Thoracic aorta (tissue), 2 donors: ENCODE results near the gene HSF5. TPM values are rescaled to one million over a fixed set of nuclear protein-coding genes. Genes with fewer than 3 reads are reported as not detected.

ENCODE experiments used
- ATAC-seq: fragments of 150-250 bp; one replicate; pipeline ENCODE4 v1.8.0; 2017; ENCODE audit warnings: low read depth; ENCODE audit not compliant: insufficient number of reproducible peaks, low FRiP score
- DNase-seq: peaks from one replicate; pipeline ENCODE4 v3.0.0-alpha.2; 2020; ENCODE audit warnings: low spot score
- H3K27ac ChIP-seq, 2 donors: fragments of 200-600 bp; sonication (generic); 1 replicate in 1 of 2; 2 replicates in 1 of 2; pipeline ENCODE4 v1.5.1; 2016; ENCODE audit warnings: mild to moderate bottlenecking in 2 of 2, moderate library complexity in 2 of 2
- H3K27me3 ChIP-seq: fragments of 200-600 bp; sonication (generic); replicated peaks from 2 replicates; pipeline ENCODE4 v1.6.0; 2016; ENCODE audit warnings: mild to moderate bottlenecking; ENCODE audit not compliant: insufficient read depth
- H3K36me3 ChIP-seq: fragments of 200-600 bp; sonication (generic); one replicate; pipeline ENCODE4 v1.5.1; 2016
- H3K4me1 ChIP-seq, 2 donors: fragments of 200-600 bp; sonication (generic); 1 replicate in 1 of 2; 2 replicates in 1 of 2; pipeline versions ENCODE4 v1.5.1 to v1.6.0; 2016; ENCODE audit warnings: low read depth in 2 of 2, mild to moderate bottlenecking in 1 of 2; ENCODE audit not compliant: control insufficient read depth in 1 of 2
- H3K4me3 ChIP-seq: fragments of 200-600 bp; sonication (generic); 2 replicates; pipeline ENCODE4 v1.5.1; 2016; ENCODE audit warnings: mild to moderate bottlenecking
- H3K9me3 ChIP-seq: fragments of 200-600 bp; sonication (generic); 2 replicates; pipeline ENCODE4 v1.5.1; 2016
- CTCF ChIP-seq: fragments of 200-600 bp; sonication (generic); IDR thresholded peaks from one replicate; pipeline ENCODE4 v1.5.1; 2019; ENCODE audit warnings: antibody characterized with exemption
- total RNA-seq, 2 donors: library from RNA; depleted of rRNA; stranded (reverse); fragments of >200 nt; gene quantifications; one replicate each; pipeline versions ENCODE4 v1.1.0 to v1.2.3, GENCODE V29; 2016

Gene HSF5
- total RNA-seq, 2 donors from 2014 or later, result 0.14 TPM; not detected in 1

GRCh38 chr17:58409432-58409831, 78.8 kb downstream of the HSF5 start:
- Histone ChIP-seq H3K4me3 (no peak overlapping the region), H3K9me3 (no peaks in the 10 kb centered on the region), H3K4me1 (no peaks in the 10 kb centered on the region), H3K27me3 (no peaks in the 10 kb centered on the region), H3K36me3 (no peaks in the 10 kb centered on the region), H3K27ac (no peak overlapping the region)
- TF ChIP-seq CTCF, result no peak
- DNase-seq (no peak), ATAC-seq (no peak)

- no peak for TF ChIP-seq CTCF
- no peak for ATAC-seq
These were observed 84.9 kb downstream of the HSF5 start for GRCh38 chr17:58403311-58403710.

GRCh38 chr17:58402679-58403078, 85.5 kb downstream of the HSF5 start:
- H3K27ac ChIP-seq, result no peak overlapping the region
- H3K27me3 ChIP-seq, result no peaks in the 10 kb centered on the region
- ATAC-seq (no peak), DNase-seq (no peak)
- no peaks in the 10 kb centered on the region for H3K4me1 ChIP-seq
- H3K9me3 ChIP-seq, result no peaks in the 10 kb centered on the region
- TF ChIP-seq CTCF, result no peak
- no peaks in the 10 kb centered on the region for H3K36me3 ChIP-seq
- H3K4me3 ChIP-seq, result no peak overlapping the region

More at GRCh38 chr17:58403311-58403710, 84.9 kb downstream of the HSF5 start:
- no peaks in the 10 kb centered on the region for H3K4me1 ChIP-seq
- H3K9me3 ChIP-seq, result no peaks in the 10 kb centered on the region
- no peak for DNase-seq
- H3K27ac ChIP-seq, result no peak overlapping the region
- no peaks in the 10 kb centered on the region for H3K36me3 ChIP-seq
- H3K27me3 ChIP-seq, result no peaks in the 10 kb centered on the region
- H3K4me3 ChIP-seq, result no peak overlapping the region

- no peak for TF ChIP-seq CTCF
- no peak overlapping the region for H3K4me3 ChIP-seq
- H3K9me3 ChIP-seq, result no peaks in the 10 kb centered on the region
- H3K27ac ChIP-seq, result no peak overlapping the region
- H3K4me1 ChIP-seq, result no peaks in the 10 kb centered on the region
- DNase-seq, result no peak
- no peaks in the 10 kb centered on the region for H3K36me3 ChIP-seq
- no peaks in the 10 kb centered on the region for H3K27me3 ChIP-seq
- ATAC-seq, result no peak
These were observed 86.2 kb downstream of the HSF5 start for GRCh38 chr17:58402047-58402446.

- TF ChIP-seq CTCF, result no peak
- H3K27me3 ChIP-seq, result no peaks in the 10 kb centered on the region
- ATAC-seq, result no peak
- no peaks in the 10 kb centered on the region for H3K36me3 ChIP-seq
- no peaks in the 10 kb centered on the region for H3K9me3 ChIP-seq
- no peak overlapping the region for H3K27ac ChIP-seq
- no peak overlapping the region for H3K4me3 ChIP-seq
- H3K4me1 ChIP-seq, result no peaks in the 10 kb centered on the region
- DNase-seq, result no peak
These were observed 86.9 kb downstream of the HSF5 start for GRCh38 chr17:58401287-58401686.
